Measurements from ENCODE around the gene LAPTM5. TPM values are rescaled to one million over a fixed set of nuclear protein-coding genes. Genes with fewer than 3 reads are reported as not detected.

LAPTM5 gene
- total and polyA plus RNA-seq, 10 of the 15 experiments (the other 5 are each of a cell fraction or from before 2014, with no cell fraction given) = 24.1 to 1,034 (median 687) TPM

DNA sequence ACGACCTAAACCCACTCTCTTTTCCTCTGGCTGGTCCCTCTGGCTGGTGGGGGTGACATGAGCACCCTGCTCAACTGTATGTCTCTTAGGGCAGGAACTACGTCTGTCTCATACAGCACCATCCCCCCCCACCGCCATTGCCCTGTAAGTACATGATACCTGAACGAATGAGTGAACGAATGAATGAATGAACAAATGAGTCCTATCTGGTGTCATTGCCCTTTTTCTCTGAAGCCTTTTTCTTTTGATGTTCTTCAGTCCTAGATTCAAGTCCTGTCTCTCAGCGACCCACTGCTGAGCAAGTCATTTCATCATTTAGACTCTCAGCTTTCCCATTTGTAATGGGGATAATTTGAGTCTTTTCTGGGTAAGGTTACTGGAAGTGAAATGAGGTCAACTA lies 45.0 kb downstream of the LAPTM5 start:
- DNase-seq (ENCODE audit: low read depth, low spot score) = no peak
- ChIA-PET CTCF (no interaction called here), POLR2A (no interaction called here), SMC1A (ENCODE audit: uncharacterized antibody, unreplicated experiment) (interaction anchor here (0.8 to 1.5 kb wide), 2 partner anchors 67 to 213 kb away, joined by 3 to 4 read pairs; no protein-coding TSS in a partner anchor), RAD21 (ENCODE audit: unreplicated experiment) (no interaction called here)
- no TSS peak for BruUV-seq (replicated peaks)
- Histone ChIP-seq H3K4me1 (ENCODE audit: control insufficient read depth, insufficient read depth, low read length) (peaks cover 5% of the 10 kb centered on the region), H2AFZ (ENCODE audit: control insufficient read depth, low read depth, low read length) (no peak overlapping the region), H3K79me2 (ENCODE audit: control insufficient read depth, insufficient read depth, low read length) (no peaks in the 10 kb centered on the region), H4K20me1 (ENCODE audit: control insufficient read depth, insufficient read depth) (no peaks in the 10 kb centered on the region), H3K27me3 (replicated peaks in 1 of 2; ENCODE audit: control insufficient read depth in 2 of 2, insufficient read depth in 2 of 2, low read length in 1 of 2) (no peaks in the 10 kb centered on the region; a peak in 2 of 4 replicates), H3K9ac (ENCODE audit: control insufficient read depth, insufficient read depth, low read length) (no peak overlapping the region), H3K36me3 (ENCODE audit: control insufficient read depth in 2 of 2, insufficient read depth in 2 of 2, low read length in 1 of 2) (no peaks in the 10 kb centered on the region; a peak in 1 of 4 replicates), H3K4me2 (ENCODE audit: control insufficient read depth, insufficient read depth) (no peak overlapping the region), H3K27ac (ENCODE audit: control insufficient read depth, insufficient read depth) (no peak overlapping the region), H3K9me3 (replicated peaks; ENCODE audit: control insufficient read depth, insufficient read depth, low read length) (peaks cover 7% of the 10 kb centered on the region; the same call in 2 of the 3 replicates), H3K4me3 (no peak overlapping the region)
- intact Hi-C loops (cut with micrococcal nuclease; ENCODE audit: unreplicated experiment) = no loop called here
- FAIRE-seq = no peak
- in situ Hi-C loops (cut with MboI) = no loop called here
- ATAC-seq = no peak
- 18% methylated on average over 6 of the region's 6 CpGs for WGBS (ENCODE audit: insufficient coverage, insufficient replicate concordance, low lambda C conversion rate, missing lambda C conversion rate)
- TF ChIP-seq ZNF24 (IDR thresholded peaks at IDR 0.05) = peak; percentile 68; the same call in 1 of the 2 replicates
- TF ChIP-seq NBN (IDR thresholded peaks at IDR 0.05) = no peak

DNA sequence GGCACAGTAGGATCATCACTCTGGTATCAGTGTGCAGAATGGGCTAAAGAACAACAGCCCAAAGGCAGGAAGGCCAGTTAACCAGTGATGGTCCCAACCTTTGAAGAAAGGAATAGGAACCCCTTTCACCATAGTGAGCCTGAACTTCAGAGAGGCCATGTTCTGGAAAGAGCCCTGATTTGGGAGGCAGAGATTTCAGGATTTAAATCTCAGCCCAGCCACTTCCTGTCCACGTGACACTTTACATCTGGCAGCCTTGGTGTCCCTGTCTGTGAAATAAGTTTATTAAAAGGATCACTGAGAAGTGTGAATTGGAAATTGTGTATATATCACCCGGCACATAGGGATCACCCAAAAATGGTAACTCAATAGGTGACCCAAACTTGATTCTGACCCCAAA lies 47.2 kb downstream of the LAPTM5 start:
- BruUV-seq (replicated peaks) = no TSS peak
- no peak overlapping the region for H3K4me3 ChIP-seq
- peaks cover 0 to 3% of the 10 kb centered on the region in 2 experiments; a peak in 2 of 4 replicates for H3K27me3 ChIP-seq (replicated peaks in 1 of 2; ENCODE audit: control insufficient read depth in 2 of 2, insufficient read depth in 2 of 2, low read length in 1 of 2)
- intact Hi-C loops (cut with micrococcal nuclease; ENCODE audit: unreplicated experiment) = no loop called here
- FAIRE-seq = no peak
- H3K36me3 ChIP-seq (ENCODE audit: control insufficient read depth in 2 of 2, insufficient read depth in 2 of 2, low read length in 1 of 2) = no peaks in the 10 kb centered on the region; a peak in 1 of 4 replicates
- peaks cover 5% of the 10 kb centered on the region for H3K4me1 ChIP-seq (ENCODE audit: control insufficient read depth, insufficient read depth, low read length)
- no peaks in the 10 kb centered on the region for H3K79me2 ChIP-seq (ENCODE audit: control insufficient read depth, insufficient read depth, low read length)
- ChIA-PET POLR2A (no interaction called here), CTCF (no interaction called here), SMC1A (ENCODE audit: uncharacterized antibody, unreplicated experiment) (no interaction called here), RAD21 (ENCODE audit: unreplicated experiment) (no interaction called here)
- no peak overlapping the region for H3K27ac ChIP-seq (ENCODE audit: control insufficient read depth, insufficient read depth)
- no peak for ATAC-seq
- WGBS (ENCODE audit: insufficient coverage, insufficient replicate concordance, low lambda C conversion rate, missing lambda C conversion rate) = 47% methylated on average over 2 of the region's 2 CpGs
- no peak overlapping the region for H3K9ac ChIP-seq (ENCODE audit: control insufficient read depth, insufficient read depth, low read length)
- no peaks in the 10 kb centered on the region for H4K20me1 ChIP-seq (ENCODE audit: control insufficient read depth, insufficient read depth)
- no peak overlapping the region for H2AFZ ChIP-seq (ENCODE audit: control insufficient read depth, low read depth, low read length)
- H3K9me3 ChIP-seq (replicated peaks; ENCODE audit: control insufficient read depth, insufficient read depth, low read length) = peaks cover 3% of the 10 kb centered on the region; the same call in 2 of the 3 replicates
- no peak overlapping the region for H3K4me2 ChIP-seq (ENCODE audit: control insufficient read depth, insufficient read depth)
- in situ Hi-C loops (cut with MboI) = no loop called here
- no peak for DNase-seq (ENCODE audit: low read depth, low spot score)
- TF ChIP-seq, protein P1, sequence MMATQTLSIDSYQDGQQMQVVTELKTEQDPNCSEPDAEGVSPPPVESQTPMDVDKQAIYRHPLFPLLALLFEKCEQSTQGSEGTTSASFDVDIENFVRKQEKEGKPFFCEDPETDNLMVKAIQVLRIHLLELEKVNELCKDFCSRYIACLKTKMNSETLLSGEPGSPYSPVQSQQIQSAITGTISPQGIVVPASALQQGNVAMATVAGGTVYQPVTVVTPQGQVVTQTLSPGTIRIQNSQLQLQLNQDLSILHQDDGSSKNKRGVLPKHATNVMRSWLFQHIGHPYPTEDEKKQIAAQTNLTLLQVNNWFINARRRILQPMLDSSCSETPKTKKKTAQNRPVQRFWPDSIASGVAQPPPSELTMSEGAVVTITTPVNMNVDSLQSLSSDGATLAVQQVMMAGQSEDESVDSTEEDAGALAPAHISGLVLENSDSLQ (IDR thresholded peaks at IDR 0.05) = no peak
- TF ChIP-seq, protein P2, sequence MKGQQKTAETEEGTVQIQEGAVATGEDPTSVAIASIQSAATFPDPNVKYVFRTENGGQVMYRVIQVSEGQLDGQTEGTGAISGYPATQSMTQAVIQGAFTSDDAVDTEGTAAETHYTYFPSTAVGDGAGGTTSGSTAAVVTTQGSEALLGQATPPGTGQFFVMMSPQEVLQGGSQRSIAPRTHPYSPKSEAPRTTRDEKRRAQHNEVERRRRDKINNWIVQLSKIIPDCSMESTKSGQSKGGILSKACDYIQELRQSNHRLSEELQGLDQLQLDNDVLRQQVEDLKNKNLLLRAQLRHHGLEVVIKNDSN (IDR thresholded peaks at IDR 0.05; ENCODE audit: borderline replicate concordance, extremely low read length, insufficient read depth, low read depth, low read length) = no peak
- no peak for TF ChIP-seq SUPT20H (IDR thresholded peaks at IDR 0.05; ENCODE audit: borderline replicate concordance, control insufficient read depth, low read depth, low read length)
- no peak for TF ChIP-seq EZH2 (IDR thresholded peaks at IDR 0.05; ENCODE audit: borderline replicate concordance, control insufficient read depth, low read depth, low read length)
- TF ChIP-seq CHD1 (IDR thresholded peaks at IDR 0.05; ENCODE audit: low read depth, low read length) = no peak
- TF ChIP-seq YBX1 (IDR thresholded peaks at IDR 0.05) = no peak
- no peak for TF ChIP-seq ZNF207 (IDR thresholded peaks at IDR 0.05; ENCODE audit: borderline replicate concordance)
- no peak for TF ChIP-seq MEF2A (IDR thresholded peaks at IDR 0.05; ENCODE audit: insufficient read depth, low read depth, low read length)
- no peak for TF ChIP-seq NR2C1 (IDR thresholded peaks at IDR 0.05)
- TF ChIP-seq KAT2A (conservative IDR thresholded peaks at IDR 0.05; ENCODE audit: control insufficient read depth, low read depth, low read length) = no peak
- no peak for TF ChIP-seq SIX5 (IDR thresholded peaks at IDR 0.05; ENCODE audit: low read depth, low read length, severe bottlenecking)
- TF ChIP-seq, protein P3, sequence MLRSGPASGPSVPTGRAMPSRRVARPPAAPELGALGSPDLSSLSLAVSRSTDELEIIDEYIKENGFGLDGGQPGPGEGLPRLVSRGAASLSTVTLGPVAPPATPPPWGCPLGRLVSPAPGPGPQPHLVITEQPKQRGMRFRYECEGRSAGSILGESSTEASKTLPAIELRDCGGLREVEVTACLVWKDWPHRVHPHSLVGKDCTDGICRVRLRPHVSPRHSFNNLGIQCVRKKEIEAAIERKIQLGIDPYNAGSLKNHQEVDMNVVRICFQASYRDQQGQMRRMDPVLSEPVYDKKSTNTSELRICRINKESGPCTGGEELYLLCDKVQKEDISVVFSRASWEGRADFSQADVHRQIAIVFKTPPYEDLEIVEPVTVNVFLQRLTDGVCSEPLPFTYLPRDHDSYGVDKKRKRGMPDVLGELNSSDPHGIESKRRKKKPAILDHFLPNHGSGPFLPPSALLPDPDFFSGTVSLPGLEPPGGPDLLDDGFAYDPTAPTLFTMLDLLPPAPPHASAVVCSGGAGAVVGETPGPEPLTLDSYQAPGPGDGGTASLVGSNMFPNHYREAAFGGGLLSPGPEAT (IDR thresholded peaks at IDR 0.05; ENCODE audit: low read depth) = no peak
- TF ChIP-seq MTA3 (IDR thresholded peaks at IDR 0.05; ENCODE audit: borderline replicate concordance, low read length) = no peak
- TF ChIP-seq RUNX3 (IDR thresholded peaks at IDR 0.05; ENCODE audit: low read length) = no peak

Measured in GM12878 (cell line).